Naive thymus-derived CD4-positive, alpha-beta T cell (primary cell): Measurements from ENCODE around the gene CRYBG2. TPM values are rescaled to one million over a fixed set of nuclear protein-coding genes. Genes with fewer than 3 reads are reported as not detected.

ENCODE experiments used
- ATAC-seq: fragments of 150-1000 bp; cut with Tn5 transposase; 2 replicates; pipeline ENCODE4 v1.10.0; 2021; ENCODE audit warnings: mild to moderate bottlenecking, moderate library complexity
- CTCF ChIA-PET: fragments of 350-600 bp; sonication (Branson Sonifier 250); formaldehyde crosslinking; loops from one replicate; lab custom pipeline; 2021; ENCODE audit warnings: antibody characterized with exemption; lab: Charles Lee
- POLR2A ChIA-PET: fragments of 350-600 bp; sonication (Branson Sonifier 250); formaldehyde crosslinking; loops from one replicate; lab custom pipeline; 2021; ENCODE audit warnings: antibody characterized with exemption, inconsistent platforms; lab: Charles Lee
- DNase-seq, 9 donors: peaks; one replicate each; pipeline versions ENCODE4 v3.0.0 to v3.0.0-alpha.2; 2020 to 2022; ENCODE audit warnings: mixed read lengths in 1 of 9
- H3K27ac ChIP-seq: one replicate; pipeline ENCODE4 v1.7.0; 2013; ENCODE audit warnings: mild to moderate bottlenecking, low read depth, low read length, moderate library complexity
- H3K27me3 ChIP-seq, 2 donors: one replicate each; pipeline ENCODE4 v1.7.0; 2013; ENCODE audit warnings: low read length in 2 of 2, mild to moderate bottlenecking in 2 of 2, moderate library complexity in 2 of 2; ENCODE audit not compliant: control insufficient read depth in 2 of 2, insufficient read depth in 2 of 2
- H3K36me3 ChIP-seq, 3 experiments: 1 replicate in 2 of 3; 2 replicates in 1 of 3; pipeline ENCODE4 v1.7.0; 2013; ENCODE audit warnings: low read length in 3 of 3, mild to moderate bottlenecking in 3 of 3, moderate library complexity in 1 of 3; ENCODE audit not compliant: insufficient read depth in 3 of 3, control insufficient read depth in 2 of 3
- H3K4me1 ChIP-seq, 2 donors: one replicate each; pipeline ENCODE4 v1.7.0; 2013; ENCODE audit warnings: low read length in 2 of 2, mild to moderate bottlenecking in 2 of 2, moderate library complexity in 1 of 2; ENCODE audit not compliant: control insufficient read depth in 2 of 2, insufficient read depth in 2 of 2
- H3K4me3 ChIP-seq: 2 replicates; pipeline ENCODE4 v1.7.0; 2013; ENCODE audit warnings: mild to moderate bottlenecking, low read length
- H3K9me3 ChIP-seq, 3 experiments: 1 replicate in 2 of 3; 2 replicates in 1 of 3; pipeline ENCODE4 v1.7.0; 2013; ENCODE audit warnings: low read length in 3 of 3; ENCODE audit not compliant: control insufficient read depth in 2 of 3
- H3K27ac Mint-ChIP-seq, 9 donors: one replicate each; pipeline ENCODE4 v1.8.0; 2020 to 2022; ENCODE audit warnings: mixed read lengths in 9 of 9, mild to moderate bottlenecking in 8 of 9, moderate library complexity in 5 of 9, inconsistent platforms in 2 of 9
- H3K27me3 Mint-ChIP-seq, 5 donors: one replicate each; pipeline ENCODE4 v1.8.0; 2021 to 2022; ENCODE audit warnings: mixed read lengths in 5 of 5, mild to moderate bottlenecking in 1 of 5
- H3K36me3 Mint-ChIP-seq, 5 donors: one replicate each; pipeline ENCODE4 v1.8.0; 2020 to 2022; ENCODE audit warnings: mixed read lengths in 5 of 5, mild to moderate bottlenecking in 3 of 5, inconsistent platforms in 1 of 5
- H3K4me1 Mint-ChIP-seq, 7 donors: one replicate each; pipeline ENCODE4 v1.8.0; 2020 to 2022; ENCODE audit warnings: mixed read lengths in 7 of 7, mild to moderate bottlenecking in 3 of 7, inconsistent platforms in 1 of 7
- H3K4me3 Mint-ChIP-seq, 10 donors: one replicate each; pipeline ENCODE4 v1.8.0; 2020 to 2022; ENCODE audit warnings: mild to moderate bottlenecking in 10 of 10, mixed read lengths in 10 of 10, moderate library complexity in 6 of 10, inconsistent platforms in 2 of 10
- H3K9me3 Mint-ChIP-seq, 11 donors: one replicate each; pipeline ENCODE4 v1.8.0; 2020 to 2022; ENCODE audit warnings: mixed read lengths in 11 of 11, mild to moderate bottlenecking in 4 of 11, inconsistent platforms in 1 of 11, moderate library complexity in 1 of 11
- intact Hi-C, 2 donors: fragments of 100-400 bp; cut with micrococcal nuclease; formaldehyde crosslinking; loops; one replicate each; pipeline ENCODE4 v1.15.1; 2023
- polyA plus RNA-seq, 2 donors: library from polyadenylated mRNA; unstranded; fragments of 300-500 nt; fragmentation: Illumina TruSeq; gene quantifications; one replicate each; pipeline ENCODE4 v1.2.3, GENCODE V29; 2021
- total RNA-seq, 6 experiments: library from RNA in 5 of 6; stranded (reverse) in 5 of 6; gene quantifications; 1 replicate in 5 of 6; 2 replicates in 1 of 6; pipeline ENCODE4 v1.2.3 and lab custom pipeline; 2021 to 2026

The CRYBG2 gene
- total and polyA plus RNA-seq, 7 experiments from 2014 or later: 0.59 to 1.5 (median 1.1) TPM; not detected in 2

GRCh38 chr1:26354972-26355371 is 1.0 kb upstream of the CRYBG2 start:
- ATAC-seq (no peak), DNase-seq (no peak)
- Histone ChIP-seq H3K9me3 (no peaks in the 10 kb centered on the region), H3K4me1 (peaks cover 14 to 15% of the 10 kb centered on the region in 2 donors), H3K27me3 (no peaks in the 10 kb centered on the region), H3K4me3 (no peak overlapping the region), H3K36me3 (no peaks in the 10 kb centered on the region), H3K27ac (no peak overlapping the region)
- intact Hi-C loops: no loop called here
- Mint-ChIP-seq H3K4me1 (peaks cover 13 to 29% (median 16%) of the 10 kb centered on the region in 7 donors), H3K27me3 (peaks cover 0 to 12% (median 6%) of the 10 kb centered on the region in 5 donors), H3K9me3 (no peaks in the 10 kb centered on the region), H3K27ac (no peak overlapping the region), H3K4me3 (no peak overlapping the region), H3K36me3 (no peaks in the 10 kb centered on the region)
- ChIA-PET CTCF (no interaction called here), POLR2A (interaction anchor here (1.2 to 1.6 kb wide), 2 partner anchors 9 to 14 kb away, joined by 3 to 4 read pairs; no protein-coding TSS in a partner anchor)

GRCh38 chr1:26353210-26353859 is 595 bp downstream of the CRYBG2 start:
- Mint-ChIP-seq H3K4me1 (peaks cover under 1 to 14% (median under 1%) of the 10 kb centered on the region in 7 donors), H3K27me3 (peaks cover 0 to 3% (median 0%) of the 10 kb centered on the region in 5 donors), H3K36me3 (no peaks in the 10 kb centered on the region), H3K27ac (no peak overlapping the region), H3K9me3 (no peaks in the 10 kb centered on the region), H3K4me3 (no peak overlapping the region)
- ATAC-seq (no peak), DNase-seq (no peak)
- H3K4me3 ChIP-seq: no peak overlapping the region
- ChIA-PET POLR2A (interaction anchor here (0.6 to 0.9 kb wide), 3 partner anchors 17 to 805 kb away, joined by 3 read pairs; no protein-coding TSS in a partner anchor), CTCF (no interaction called here)
- no peaks in the 10 kb centered on the region for H3K27me3 ChIP-seq
- no peak overlapping the region for H3K27ac ChIP-seq
- peaks cover 0 to 1% of the 10 kb centered on the region in 2 donors for H3K4me1 ChIP-seq
- intact Hi-C loops: no loop called here
- no peaks in the 10 kb centered on the region for H3K9me3 ChIP-seq
- no peaks in the 10 kb centered on the region for H3K36me3 ChIP-seq

GRCh38 chr1:26352338-26352679 is 1.6 kb downstream of the CRYBG2 start:
- Mint-ChIP-seq H3K36me3 (no peaks in the 10 kb centered on the region), H3K4me3 (no peak overlapping the region), H3K27ac (no peak overlapping the region), H3K9me3 (no peaks in the 10 kb centered on the region), H3K27me3 (peaks cover 0 to 3% (median 0%) of the 10 kb centered on the region in 5 donors), H3K4me1 (peaks cover 0 to 6% (median 0%) of the 10 kb centered on the region in 7 donors)
- Histone ChIP-seq H3K9me3 (no peaks in the 10 kb centered on the region), H3K27ac (no peak overlapping the region), H3K36me3 (no peaks in the 10 kb centered on the region), H3K4me1 (no peaks in the 10 kb centered on the region), H3K27me3 (no peaks in the 10 kb centered on the region), H3K4me3 (no peak overlapping the region)
- DNase-seq (no peak), ATAC-seq (no peak)
- intact Hi-C loops: no loop called here
- ChIA-PET CTCF (no interaction called here), POLR2A (interaction anchor here (0.6 kb wide), 1 partner anchor 804 kb away, joined by 3 read pairs; no protein-coding TSS in a partner anchor)

- H3K4me3 ChIP-seq: no peak overlapping the region
- no peaks in the 10 kb centered on the region for H3K27me3 ChIP-seq
- H3K4me1 Mint-ChIP-seq: peaks cover 0 to 5% (median 0%) of the 10 kb centered on the region in 7 donors
- H3K36me3 Mint-ChIP-seq: no peaks in the 10 kb centered on the region
- H3K9me3 Mint-ChIP-seq: no peaks in the 10 kb centered on the region
- ChIA-PET POLR2A (interaction anchor here (1.0 kb wide), 1 partner anchor 118 kb away, joined by 3 read pairs; the partner anchor contains the start of gene CEP85), CTCF (no interaction called here)
- ATAC-seq (no peak), DNase-seq (no peak)
- H3K27ac ChIP-seq: no peak overlapping the region
- H3K9me3 ChIP-seq: no peaks in the 10 kb centered on the region
- no peak overlapping the region for H3K27ac Mint-ChIP-seq
- peaks cover 0 to 3% (median 0%) of the 10 kb centered on the region in 5 donors for H3K27me3 Mint-ChIP-seq
- H3K4me3 Mint-ChIP-seq: no peak overlapping the region
- intact Hi-C loops: no loop called here
- no peaks in the 10 kb centered on the region for H3K36me3 ChIP-seq
- H3K4me1 ChIP-seq: no peaks in the 10 kb centered on the region
These were observed 2.2 kb downstream of the CRYBG2 start for GRCh38 chr1:26351590-26352337.

GRCh38 chr1:26350701-26351589 is 3.0 kb downstream of the CRYBG2 start:
- ATAC-seq (no peak), DNase-seq (no peak)
- Mint-ChIP-seq H3K27me3 (peaks cover 0 to 3% (median 0%) of the 10 kb centered on the region in 5 donors), H3K27ac (peak overlapping the region in 1 of 9 donors; percentile 47), H3K4me1 (peaks cover 0 to 5% (median 0%) of the 10 kb centered on the region in 7 donors), H3K36me3 (no peaks in the 10 kb centered on the region), H3K4me3 (no peak overlapping the region), H3K9me3 (no peaks in the 10 kb centered on the region)
- Histone ChIP-seq H3K4me1 (no peaks in the 10 kb centered on the region), H3K27ac (no peak overlapping the region), H3K36me3 (no peaks in the 10 kb centered on the region), H3K9me3 (no peaks in the 10 kb centered on the region), H3K4me3 (no peak overlapping the region), H3K27me3 (no peaks in the 10 kb centered on the region)
- intact Hi-C loops: no loop called here
- ChIA-PET POLR2A (interaction anchor here (0.6 to 1.0 kb wide), 2 partner anchors 16 to 117 kb away, joined by 3 read pairs; partner anchors contain the start of gene CEP85), CTCF (no interaction called here)

DNA sequence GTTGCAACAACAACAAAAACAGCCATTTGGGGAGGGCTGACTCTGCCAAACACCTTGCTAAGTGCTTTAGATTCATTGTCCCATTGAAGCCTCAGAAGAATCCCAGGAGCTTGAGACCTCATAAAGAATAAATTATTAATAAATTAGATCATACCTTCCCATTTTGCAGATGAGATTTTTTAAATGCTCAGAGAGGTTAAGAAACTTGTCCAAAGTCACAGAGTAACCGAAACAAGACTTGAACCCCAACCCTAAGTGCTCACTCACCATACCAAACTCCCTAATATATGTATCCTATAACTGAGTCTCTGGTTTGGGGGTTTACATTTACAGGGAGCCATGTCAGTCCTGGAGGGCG is 3.6 kb downstream of the CRYBG2 start:
- Histone ChIP-seq H3K4me1 (no peaks in the 10 kb centered on the region), H3K9me3 (no peaks in the 10 kb centered on the region), H3K27ac (no peak overlapping the region), H3K27me3 (no peaks in the 10 kb centered on the region), H3K4me3 (no peak overlapping the region), H3K36me3 (no peaks in the 10 kb centered on the region)
- no peak for DNase-seq
- Mint-ChIP-seq H3K4me3 (no peak overlapping the region), H3K9me3 (no peaks in the 10 kb centered on the region), H3K27me3 (no peaks in the 10 kb centered on the region), H3K27ac (no peak overlapping the region), H3K36me3 (no peaks in the 10 kb centered on the region), H3K4me1 (no peaks in the 10 kb centered on the region)
- ChIA-PET CTCF (interaction anchor here (0.6 to 0.7 kb wide), 2 partner anchors 34 to 1723 kb away, joined by 3 read pairs; no protein-coding TSS in a partner anchor), POLR2A (interaction anchor here (0.6 kb wide), 1 partner anchor 17 kb away, joined by 3 read pairs; no protein-coding TSS in a partner anchor)
- intact Hi-C loops: no loop called here
- ATAC-seq: no peak
